Heart right ventricle (tissue), 16 donors: ENCODE data around the gene OR13D1. TPM values are rescaled to one million over a fixed set of nuclear protein-coding genes. Genes with fewer than 3 reads are reported as not detected.
"Not testable (repeated sequence)": the region's sequence is repeated elsewhere in the genome, so short reads cannot be mapped to it uniquely, and the experiment has no call there.

Source experiments
- ATAC-seq, 8 donors: fragments of 200-7000 bp; cut with Tn5 transposase; one replicate each; pipeline ENCODE4 v1.9.1; 2020; ENCODE audit warnings: mild to moderate bottlenecking in 8 of 8, moderate library complexity in 8 of 8, moderate number of reproducible peaks in 1 of 8
- DNase-seq, 2 donors: peaks; one replicate each; pipeline ENCODE4 v3.0.0-alpha.2; 2020
- H3K27ac ChIP-seq, 10 donors: fragments of 200-600 bp; sonication (generic) in 2 of 10; one replicate each; pipeline versions ENCODE4 v1.5.0 to v1.8.0; 2020 to 2022; ENCODE audit warnings: mild to moderate bottlenecking in 3 of 10
- H3K27me3 ChIP-seq, 7 donors: fragments of 200-600 bp; one replicate each; pipeline ENCODE4 v1.8.0; 2021 to 2022; ENCODE audit warnings: mild to moderate bottlenecking in 2 of 7
- H3K36me3 ChIP-seq, 9 donors: fragments of 200-600 bp; sonication (generic) in 1 of 9; one replicate each; pipeline versions ENCODE4 v1.5.0 to v1.8.0; 2020 to 2022; ENCODE audit warnings: mild to moderate bottlenecking in 2 of 9
- H3K4me1 ChIP-seq, 9 donors: fragments of 200-600 bp; sonication (generic) in 1 of 9; one replicate each; pipeline versions ENCODE4 v1.5.0 to v1.8.0; 2020 to 2022; ENCODE audit warnings: mild to moderate bottlenecking in 4 of 9
- H3K4me3 ChIP-seq, 10 donors: fragments of 200-600 bp; sonication (generic) in 2 of 10; one replicate each; pipeline versions ENCODE4 v1.5.0 to v1.8.0; 2020 to 2022; ENCODE audit warnings: mild to moderate bottlenecking in 7 of 10, moderate library complexity in 2 of 10
- H3K9me3 ChIP-seq, 11 donors: fragments of 200-600 bp in 10 of 11; sonication (generic) in 2 of 11; one replicate each; pipeline versions ENCODE4 v1.5.0 to v1.8.0; 2013 to 2022; ENCODE audit warnings: mild to moderate bottlenecking in 2 of 11, control low read depth in 1 of 11, moderate library complexity in 1 of 11
- WGBS, 2 donors: extraction: QIAGEN DNeasy Blood & Tissue Kit; methylation state at CpG; one replicate each; pipeline ENCODE4 v1.1.7; 2013; ENCODE audit warnings: inconsistent platforms in 1 of 2; 5-methylcytosine and 5-hydroxymethylcytosine counted together
- intact Hi-C, 10 donors: fragments of 100-400 bp; cut with DNase I; formaldehyde crosslinking; loops; one replicate each; pipeline versions ENCODE4 v1.11.1 to v1.14.2; 2022
- polyA plus RNA-seq, 2 donors: library from polyadenylated mRNA; stranded (reverse); fragments of 200-250 nt; gene quantifications; one replicate each; pipeline ENCODE4 v1.2.3, GENCODE V29; 2013
- total RNA-seq, 10 donors: library from RNA; stranded (reverse); fragmentation: NEBNext Ultra II Directional in 3 of 10; extraction: Animal tissue kit (Norgen Biotek cat#: 25700) in 3 of 10; gene quantifications; one replicate each; pipeline versions ENCODE4 v1.2.1 to v1.2.4, GENCODE V29; 2021 to 2023
- TF ChIP-seq, protein P1 (sequence below), 9 donors: fragments of 200-600 bp; sonication (generic) in 2 of 9; IDR thresholded peaks; one replicate each; pipeline versions ENCODE4 v1.5.0 to v1.8.0; 2021 to 2022; ENCODE audit warnings: antibody characterized with exemption in 9 of 9, mild to moderate bottlenecking in 5 of 9, moderate library complexity in 1 of 9
- donor health status: Arrhythmogenic right ventricular cardiomyopathy.
- donor health status: ischemic (EF 13 %, LVEDD 7.1; RV severe dilation, severe dysfunction).
- donor health status: healthy with polysubstance abuse.
- donor health status: DM: no; HTN: yes; CAD: no.
- donor health status: DM: no; HTN: no; CAD: no.
- donor health status: ischemic (EF 25% LVEDD 6.9; RV normal size, moderate dysfunction).
- donor health status: ischemic (EF 25% LVEDD 5.7; RV mildly dilated, moderate dysfunction).
- donor health status: healthy.
- donor health status: DM: yes; HTN: yes; CAD: no.
- donor health status: Ischemic cardiomyopathy.
- donor health status: ischemic (EF 35%, LVEDD 5.7; RV mildly dilated, moderate dysfunction).
- donor health status: nonischemic (EF 11% LVEDD 7.7; RV severe dilation, severe dysfunction).
- donor health status: DM: yes; HTN: yes; CAD: no.
- donor health status: PGD.
- donor health status: ischemic (EF 29% LVEDD 5.4; RV normal size, mild dysfunction).
- donor health status: nonischemic (EF 23%, LVEDD 6.1; RV moderate dilation, normal function).

OR13D1 gene
- total and polyA plus RNA-seq, 12 donors: not detected

DNA sequence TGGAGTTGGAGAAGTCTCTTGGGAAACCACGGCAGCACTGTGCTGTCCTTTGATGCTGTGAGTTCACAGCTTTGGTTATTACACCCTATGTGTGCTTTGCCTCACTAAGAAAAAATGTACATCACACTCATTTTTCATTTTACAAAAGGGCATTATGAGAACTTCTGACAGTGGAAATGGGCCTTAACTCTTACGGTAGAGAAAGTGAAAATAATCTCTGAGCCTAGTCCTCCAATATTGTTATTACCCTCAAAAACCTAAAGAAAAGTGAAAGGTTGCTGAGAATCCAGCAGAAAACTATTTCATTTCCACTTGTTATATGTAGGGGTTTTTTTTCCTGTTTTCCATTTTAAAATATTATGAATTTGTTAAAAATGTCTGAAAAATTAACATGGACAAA is 8.2 kb upstream of the OR13D1 start:
- intact Hi-C loops: no loop called here

DNA sequence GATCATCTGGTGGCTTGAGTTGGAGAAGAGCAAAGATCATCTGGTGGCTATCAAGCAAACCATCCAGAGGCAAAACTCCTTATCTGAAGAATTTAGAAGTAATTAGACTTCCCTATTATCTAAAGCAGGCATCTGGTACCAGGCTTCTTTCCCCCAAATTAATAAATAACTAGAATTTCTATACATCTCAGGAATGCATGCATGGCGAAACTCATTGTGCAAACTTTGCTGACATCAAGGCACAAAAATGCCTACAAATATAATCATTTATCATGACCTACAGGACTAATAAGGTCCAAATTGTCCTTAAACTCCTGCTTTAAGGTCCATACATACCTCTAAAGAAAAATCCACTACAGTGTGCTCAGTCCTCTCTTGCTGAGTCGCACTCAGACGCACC is 6.0 kb downstream of the OR13D1 start:
- ATAC-seq: no peak
- TF ChIP-seq, protein P1, sequence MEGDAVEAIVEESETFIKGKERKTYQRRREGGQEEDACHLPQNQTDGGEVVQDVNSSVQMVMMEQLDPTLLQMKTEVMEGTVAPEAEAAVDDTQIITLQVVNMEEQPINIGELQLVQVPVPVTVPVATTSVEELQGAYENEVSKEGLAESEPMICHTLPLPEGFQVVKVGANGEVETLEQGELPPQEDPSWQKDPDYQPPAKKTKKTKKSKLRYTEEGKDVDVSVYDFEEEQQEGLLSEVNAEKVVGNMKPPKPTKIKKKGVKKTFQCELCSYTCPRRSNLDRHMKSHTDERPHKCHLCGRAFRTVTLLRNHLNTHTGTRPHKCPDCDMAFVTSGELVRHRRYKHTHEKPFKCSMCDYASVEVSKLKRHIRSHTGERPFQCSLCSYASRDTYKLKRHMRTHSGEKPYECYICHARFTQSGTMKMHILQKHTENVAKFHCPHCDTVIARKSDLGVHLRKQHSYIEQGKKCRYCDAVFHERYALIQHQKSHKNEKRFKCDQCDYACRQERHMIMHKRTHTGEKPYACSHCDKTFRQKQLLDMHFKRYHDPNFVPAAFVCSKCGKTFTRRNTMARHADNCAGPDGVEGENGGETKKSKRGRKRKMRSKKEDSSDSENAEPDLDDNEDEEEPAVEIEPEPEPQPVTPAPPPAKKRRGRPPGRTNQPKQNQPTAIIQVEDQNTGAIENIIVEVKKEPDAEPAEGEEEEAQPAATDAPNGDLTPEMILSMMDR (IDR thresholded peaks at IDR 0.05): no peak

More for the DNA sequence above, 8.2 kb upstream of the OR13D1 start:
- no peak for DNase-seq
- TF ChIP-seq, protein P1 (IDR thresholded peaks at IDR 0.05): no peak
- ATAC-seq: no peak
- Histone ChIP-seq H3K27me3 (no peaks in the 10 kb centered on the region), H3K4me1 (peaks cover 0 to 5% (median 0%) of the 10 kb centered on the region in 9 donors), H3K9me3 (no peaks in the 10 kb centered on the region), H3K4me3 (no peak overlapping the region), H3K27ac (no peak overlapping the region), H3K36me3 (no peaks in the 10 kb centered on the region)
- 37 to 55% methylated on average over 2 of the region's 2 CpGs for WGBS, 2 donors

DNA sequence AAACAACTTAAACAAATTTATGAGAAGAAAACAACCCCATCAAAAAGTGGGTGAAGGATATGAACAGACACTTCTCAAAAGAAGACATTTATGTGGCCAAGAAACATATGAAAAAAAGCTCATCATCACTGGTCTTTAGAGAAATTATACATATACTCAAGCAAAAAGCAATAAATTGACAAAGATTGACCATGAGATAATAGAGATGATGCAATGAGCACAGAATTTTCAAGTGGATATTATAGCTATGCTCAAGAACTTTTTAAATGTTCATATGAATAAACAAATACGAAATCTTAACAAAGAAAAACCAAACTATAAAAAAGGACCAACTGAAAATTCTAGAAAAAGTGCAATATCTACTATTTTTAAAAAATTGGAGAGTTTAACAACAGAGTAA is 14.4 kb downstream of the OR13D1 start:
- DNase-seq, H3K4me1 ChIP-seq, H3K27me3 ChIP-seq, H3K4me3 ChIP-seq, H3K36me3 ChIP-seq, H3K27ac ChIP-seq, intact Hi-C loops, ATAC-seq: not testable (repeated sequence)
- H3K9me3 ChIP-seq: peaks cover 0 to 26% (median 0%) of the 10 kb centered on the region in 11 donors
- WGBS, 2 donors: 44 to 58% methylated on average over 1 of the region's 1 CpG

More for the DNA sequence above, 6.0 kb downstream of the OR13D1 start:
- 89 to 94% methylated on average over 3 of the region's 3 CpGs for WGBS, 2 donors
- no peaks in the 10 kb centered on the region for H3K4me1 ChIP-seq
- H3K27ac ChIP-seq: no peak overlapping the region
- no peaks in the 10 kb centered on the region for H3K27me3 ChIP-seq
- peaks cover 0 to 7% (median 0%) of the 10 kb centered on the region in 11 donors for H3K9me3 ChIP-seq
- H3K4me3 ChIP-seq: no peak overlapping the region
- no peaks in the 10 kb centered on the region for H3K36me3 ChIP-seq
- DNase-seq: no peak
- intact Hi-C loops: no loop called here

DNA sequence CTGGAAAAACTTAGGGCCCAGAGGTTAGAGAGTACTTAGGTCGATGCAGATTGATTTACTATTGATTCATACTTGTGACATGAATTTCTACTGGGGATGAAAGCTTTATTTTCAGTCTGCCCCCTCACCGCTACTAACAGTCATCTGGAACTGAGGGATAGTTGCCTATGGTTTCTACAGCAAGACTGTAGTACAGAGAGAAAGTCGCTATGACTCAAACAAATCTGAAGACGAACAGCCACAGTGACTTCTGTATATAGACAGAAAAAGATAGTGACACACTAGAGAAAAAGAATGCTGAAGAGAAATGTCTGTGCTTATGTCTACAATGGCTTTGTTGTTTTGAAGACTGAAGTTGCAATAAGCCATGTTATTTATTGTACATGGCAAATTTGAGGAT is 17.3 kb downstream of the OR13D1 start:
- no peaks in the 10 kb centered on the region for H3K36me3 ChIP-seq
- TF ChIP-seq, protein P1 (IDR thresholded peaks at IDR 0.05): no peak
- ATAC-seq: no peak
- no peak for DNase-seq
- H3K4me1 ChIP-seq: no peaks in the 10 kb centered on the region
- H3K4me3 ChIP-seq: no peak overlapping the region
- peaks cover 0 to 12% (median 0%) of the 10 kb centered on the region in 11 donors for H3K9me3 ChIP-seq
- H3K27ac ChIP-seq: no peak overlapping the region
- H3K27me3 ChIP-seq: no peaks in the 10 kb centered on the region
- WGBS, 2 donors: 80 to 82% methylated on average over 4 of the region's 4 CpGs
- intact Hi-C loops: no loop called here

DNA sequence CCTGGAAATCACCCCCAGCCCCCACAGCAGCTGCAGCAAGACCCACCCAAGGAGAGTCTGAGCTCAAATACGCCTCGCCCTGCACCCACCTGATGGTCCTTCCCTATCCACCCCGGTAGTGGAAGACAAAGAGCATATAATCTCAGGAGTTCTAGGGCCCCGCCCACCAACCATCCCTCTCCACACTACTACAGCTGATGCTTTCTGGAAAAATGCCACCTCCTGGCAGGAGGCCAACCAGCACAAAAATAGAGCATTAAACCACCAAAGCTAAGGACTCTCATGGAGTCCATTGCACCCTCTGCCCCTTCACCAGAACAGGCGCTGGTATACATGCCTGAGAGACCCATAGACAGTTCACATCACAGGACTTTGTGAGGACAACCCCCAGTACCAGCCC is 30.7 kb downstream of the OR13D1 start:
- no peak overlapping the region for H3K4me3 ChIP-seq
- DNase-seq (no peak), ATAC-seq (no peak)
- intact Hi-C loops: no loop called here
- no peaks in the 10 kb centered on the region for H3K4me1 ChIP-seq
- WGBS, 2 donors: 79% methylated on average over 5 of the region's 5 CpGs
- H3K36me3 ChIP-seq: no peaks in the 10 kb centered on the region
- no peaks in the 10 kb centered on the region for H3K27me3 ChIP-seq
- no peaks in the 10 kb centered on the region for H3K9me3 ChIP-seq
- TF ChIP-seq, protein P1 (IDR thresholded peaks at IDR 0.05): no peak
- no peak overlapping the region for H3K27ac ChIP-seq
